H9 (cell line): Measurements from ENCODE around the gene ENDOV. TPM values are rescaled to one million over a fixed set of nuclear protein-coding genes. Genes with fewer than 3 reads are reported as not detected.

Experiments used
- DNase-seq: peaks from one replicate; pipeline ENCODE4 v3.0.0-alpha.2; 2017
- H2AFZ ChIP-seq: one replicate; pipeline ENCODE4 v1.6.1; 2013; ENCODE audit warnings: mild to moderate bottlenecking, low read length, control low read depth, moderate library complexity
- H2AK5ac ChIP-seq: 2 replicates; pipeline ENCODE4 v1.6.1; 2013; ENCODE audit warnings: low read length, control low read depth, mixed read lengths; ENCODE audit not compliant: insufficient read length
- H2BK120ac ChIP-seq: one replicate; pipeline ENCODE4 v1.6.1; 2013; ENCODE audit warnings: low read depth, mild to moderate bottlenecking, low read length, control low read depth, inconsistent platforms; ENCODE audit not compliant: poor library complexity, severe bottlenecking
- H2BK12ac ChIP-seq: 2 replicates; pipeline ENCODE4 v1.6.1; 2013; ENCODE audit warnings: low read length, control low read depth, mixed read lengths, low read depth; ENCODE audit not compliant: insufficient read length
- H2BK15ac ChIP-seq: 2 replicates; pipeline ENCODE4 v1.6.1; 2013; ENCODE audit warnings: low read depth, low read length, control low read depth
- H2BK20ac ChIP-seq: one replicate; pipeline ENCODE4 v1.6.1; 2013; ENCODE audit warnings: low read depth, mild to moderate bottlenecking, low read length, control low read depth, inconsistent platforms; ENCODE audit not compliant: poor library complexity, severe bottlenecking
- H2BK5ac ChIP-seq: 2 replicates; pipeline ENCODE4 v1.6.1; 2013; ENCODE audit warnings: low read length, control low read depth, mixed read lengths; ENCODE audit not compliant: insufficient read length
- H3K14ac ChIP-seq: 2 replicates; pipeline ENCODE4 v1.6.1; 2013; ENCODE audit warnings: low read length, control low read depth; ENCODE audit not compliant: insufficient read depth
- H3K18ac ChIP-seq: 2 replicates; pipeline ENCODE4 v1.6.1; 2013; ENCODE audit warnings: low read depth, mild to moderate bottlenecking, mixed read lengths, low read length, control low read depth; ENCODE audit not compliant: insufficient read length
- H3K23ac ChIP-seq: 2 replicates; pipeline ENCODE4 v1.6.1; 2013; ENCODE audit warnings: low read length, control low read depth, mixed read lengths, low read depth; ENCODE audit not compliant: insufficient read length
- H3K23me2 ChIP-seq: 2 replicates; pipeline ENCODE4 v1.6.1; 2013; ENCODE audit warnings: low read depth, mild to moderate bottlenecking, mixed read lengths, low read length, control low read depth; ENCODE audit not compliant: insufficient read length, poor library complexity, severe bottlenecking
- H3K27ac ChIP-seq: 2 replicates; pipeline ENCODE4 v1.5.1; 2013; ENCODE audit warnings: low read length, control low read depth, mixed read lengths, low read depth; ENCODE audit not compliant: insufficient read length
- H3K27me3 ChIP-seq: 2 replicates; pipeline ENCODE4 v1.6.1; 2013; ENCODE audit warnings: low read length, control low read depth, inconsistent platforms; ENCODE audit not compliant: insufficient read depth
- H3K4ac ChIP-seq: 2 replicates; pipeline ENCODE4 v1.6.1; 2013; ENCODE audit warnings: low read depth, mild to moderate bottlenecking, control low read depth, inconsistent platforms, low read length, moderate library complexity
- H3K4me1 ChIP-seq: 2 replicates; pipeline ENCODE4 v1.6.1; 2013; ENCODE audit warnings: low read length, control low read depth, inconsistent platforms; ENCODE audit not compliant: insufficient read depth
- H3K4me2 ChIP-seq: 2 replicates; pipeline ENCODE4 v1.6.1; 2013; ENCODE audit warnings: low read length, control low read depth, mixed read lengths; ENCODE audit not compliant: insufficient read length, insufficient read depth
- H3K56ac ChIP-seq: 2 replicates; pipeline ENCODE4 v1.6.1; 2013; ENCODE audit warnings: low read depth, mild to moderate bottlenecking, mixed read lengths, low read length, control low read depth; ENCODE audit not compliant: insufficient read length
- H3K79me1 ChIP-seq: 2 replicates; pipeline ENCODE4 v1.6.1; 2013; ENCODE audit warnings: low read depth, mild to moderate bottlenecking, moderate library complexity, low read length, control low read depth, inconsistent platforms; ENCODE audit not compliant: insufficient read depth, poor library complexity, severe bottlenecking
- H3K79me2 ChIP-seq: 2 replicates; pipeline ENCODE4 v1.6.1; 2013; ENCODE audit warnings: low read length, control low read depth, inconsistent platforms; ENCODE audit not compliant: insufficient read depth
- H3K9ac ChIP-seq: 2 replicates; pipeline ENCODE4 v1.6.1; 2013; ENCODE audit warnings: low read length, control low read depth, mixed read lengths; ENCODE audit not compliant: insufficient read length; ENCODE audit errors: extremely low read depth
- H3K9me3 ChIP-seq: one replicate; pipeline ENCODE4 v1.6.1; 2013; ENCODE audit warnings: low read depth, low read length, inconsistent platforms; ENCODE audit not compliant: control insufficient read depth
- H3T11ph ChIP-seq: one replicate; pipeline ENCODE4 v1.6.1; 2013; ENCODE audit warnings: mild to moderate bottlenecking, low read length, control low read depth, inconsistent platforms
- H4K20me1 ChIP-seq: one replicate; pipeline ENCODE4 v1.6.1; 2013; ENCODE audit not compliant: control insufficient read depth, insufficient read length, insufficient read depth
- H4K5ac ChIP-seq: 2 replicates; pipeline ENCODE4 v1.6.1; 2013; ENCODE audit warnings: low read depth, mild to moderate bottlenecking, mixed read lengths, low read length, control low read depth; ENCODE audit not compliant: insufficient read length
- H4K8ac ChIP-seq: replicated peaks from 2 replicates; pipeline ENCODE4 v1.6.1; 2013; ENCODE audit warnings: low read length, control low read depth, mixed read lengths, low read depth; ENCODE audit not compliant: insufficient read length
- H4K91ac ChIP-seq: 2 replicates; pipeline ENCODE4 v1.6.1; 2013; ENCODE audit warnings: low read depth, mild to moderate bottlenecking, moderate library complexity, mixed read lengths, low read length, control low read depth; ENCODE audit not compliant: insufficient read length
- H3K27ac Mint-ChIP-seq, 3 experiments: 2 replicates in 2 of 3; 3 replicates in 1 of 3; pipeline ENCODE4 v1.8.0; 2020 to 2021; ENCODE audit warnings: mixed read lengths in 3 of 3, mild to moderate bottlenecking in 1 of 3, moderate library complexity in 1 of 3
- H3K27me3 Mint-ChIP-seq: 2 replicates; pipeline ENCODE4 v1.8.0; 2021; ENCODE audit warnings: low read depth, mild to moderate bottlenecking, moderate library complexity, mixed read lengths
- H3K36me3 Mint-ChIP-seq, 3 experiments: 2 replicates in 2 of 3; 3 replicates in 1 of 3; pipeline ENCODE4 v1.8.0; 2020 to 2021; ENCODE audit warnings: low read depth in 3 of 3, mixed read lengths in 3 of 3; ENCODE audit not compliant: insufficient read depth in 1 of 3
- H3K4me1 Mint-ChIP-seq, 2 experiments: 2 replicates each; pipeline ENCODE4 v1.8.0; 2020; ENCODE audit warnings: mixed read lengths in 2 of 2
- H3K4me3 Mint-ChIP-seq, 2 experiments: 2 replicates in 1 of 2; 3 replicates in 1 of 2; pipeline ENCODE4 v1.8.0; 2020 to 2021; ENCODE audit warnings: mild to moderate bottlenecking in 2 of 2, mixed read lengths in 2 of 2, moderate library complexity in 1 of 2
- H3K9me3 Mint-ChIP-seq, 2 experiments: 2 replicates in 1 of 2; 3 replicates in 1 of 2; pipeline ENCODE4 v1.8.0; 2020; ENCODE audit warnings: mild to moderate bottlenecking in 2 of 2, mixed read lengths in 2 of 2, moderate library complexity in 1 of 2
- WGBS: extraction: QIAGEN DNeasy Blood & Tissue Kit; methylation state at CpG from one replicate; pipeline ENCODE4 v1.1.7; 2013; ENCODE audit warnings: missing lambda C conversion rate, low lambda C conversion rate, mixed read lengths; ENCODE audit not compliant: insufficient read length; ENCODE audit errors: extremely low coverage; 5-methylcytosine and 5-hydroxymethylcytosine counted together
- total RNA-seq: library from RNA; stranded (reverse); gene quantifications from 2 replicates; pipeline ENCODE4 v1.2.1, GENCODE V29; 2021
- TF ChIP-seq, protein P1 (sequence below): fragments of 200-600 bp; sonication (generic); conservative IDR thresholded peaks from 3 replicates; pipeline ENCODE4 v1.8.0; 2021; ENCODE audit warnings: antibody characterized with exemption, mild to moderate bottlenecking

ENDOV gene
- total RNA-seq, 1 experiment from 2014 or later = 17.1 TPM

DNA sequence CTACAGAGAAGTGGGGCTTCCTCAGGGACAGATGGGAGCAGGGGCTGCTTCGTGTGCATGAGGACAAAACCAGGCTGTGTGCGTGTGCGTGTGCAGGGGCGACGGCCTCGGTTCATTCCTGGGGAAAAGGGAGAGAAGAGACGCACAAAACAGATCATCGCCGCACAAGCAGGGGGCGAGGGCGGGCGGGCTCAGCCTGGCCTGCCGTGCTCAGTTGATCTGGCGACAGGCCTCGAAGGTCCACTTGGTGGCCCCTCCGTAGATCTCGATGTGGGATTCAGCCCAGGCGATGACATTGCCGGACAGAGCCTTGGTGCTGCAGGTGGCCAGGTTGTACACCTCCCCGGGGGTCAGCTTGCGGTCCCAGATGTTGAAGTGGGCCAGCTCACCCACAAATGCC is 55.6 kb downstream of the ENDOV start:
- Histone ChIP-seq H3K27me3 (peaks cover 33% of the 10 kb centered on the region), H3K18ac (no peak overlapping the region), H3K23ac (no peak overlapping the region), H4K91ac (no peak overlapping the region), H3K79me2 (no peaks in the 10 kb centered on the region), H3K4me1 (no peaks in the 10 kb centered on the region), H2BK5ac (no peak overlapping the region), H3K9me3 (no peaks in the 10 kb centered on the region), H2BK20ac (no peak overlapping the region), H2AFZ (no peak overlapping the region), H3K9ac (no peak overlapping the region), H3T11ph (no peak overlapping the region), H3K4ac (no peak overlapping the region), H3K4me2 (no peak overlapping the region), H3K23me2 (no peaks in the 10 kb centered on the region), H2BK120ac (no peak overlapping the region), H4K8ac (no peak overlapping the region), H4K5ac (no peak overlapping the region), H4K20me1 (no peaks in the 10 kb centered on the region), H2BK12ac (no peak overlapping the region), H2BK15ac (no peak overlapping the region), H3K14ac (no peak overlapping the region), H3K79me1 (no peaks in the 10 kb centered on the region), H3K27ac (no peak overlapping the region), H3K56ac (no peak overlapping the region), H2AK5ac (no peak overlapping the region)
- Mint-ChIP-seq H3K27ac (no peak overlapping the region), H3K27me3 (peaks cover 92% of the 10 kb centered on the region), H3K4me3 (no peak overlapping the region), H3K4me1 (peaks cover 8 to 40% of the 10 kb centered on the region in 2 experiments), H3K9me3 (no peaks in the 10 kb centered on the region), H3K36me3 (peaks cover 0 to 41% (median 3%) of the 10 kb centered on the region in 3 experiments; a peak in 3 of 7 replicates)
- no peak for DNase-seq
- no CpG with 5 or more reads among the region's 21 CpGs for WGBS
- TF ChIP-seq, protein P1, sequence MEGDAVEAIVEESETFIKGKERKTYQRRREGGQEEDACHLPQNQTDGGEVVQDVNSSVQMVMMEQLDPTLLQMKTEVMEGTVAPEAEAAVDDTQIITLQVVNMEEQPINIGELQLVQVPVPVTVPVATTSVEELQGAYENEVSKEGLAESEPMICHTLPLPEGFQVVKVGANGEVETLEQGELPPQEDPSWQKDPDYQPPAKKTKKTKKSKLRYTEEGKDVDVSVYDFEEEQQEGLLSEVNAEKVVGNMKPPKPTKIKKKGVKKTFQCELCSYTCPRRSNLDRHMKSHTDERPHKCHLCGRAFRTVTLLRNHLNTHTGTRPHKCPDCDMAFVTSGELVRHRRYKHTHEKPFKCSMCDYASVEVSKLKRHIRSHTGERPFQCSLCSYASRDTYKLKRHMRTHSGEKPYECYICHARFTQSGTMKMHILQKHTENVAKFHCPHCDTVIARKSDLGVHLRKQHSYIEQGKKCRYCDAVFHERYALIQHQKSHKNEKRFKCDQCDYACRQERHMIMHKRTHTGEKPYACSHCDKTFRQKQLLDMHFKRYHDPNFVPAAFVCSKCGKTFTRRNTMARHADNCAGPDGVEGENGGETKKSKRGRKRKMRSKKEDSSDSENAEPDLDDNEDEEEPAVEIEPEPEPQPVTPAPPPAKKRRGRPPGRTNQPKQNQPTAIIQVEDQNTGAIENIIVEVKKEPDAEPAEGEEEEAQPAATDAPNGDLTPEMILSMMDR = no peak
